NCI-H1105 (cell line): ENCODE results near the gene TRMT13.

ENCODE experiments used
- DNase-seq: peaks from one replicate; lab custom pipeline; 2025; lab: John Stamatoyannopoulos, UW

Gene TRMT13

GRCh38 chr1:100132566-100133477 is at the start of gene TRMT13, which contains the start of gene SASS6:
Gene TRMT13, plus strand, starts transcription at chr1:100133163. Its CDS starts 6 bp downstream, at chr1:100133169.
Gene SASS6, minus strand, starts transcription at chr1:100132930. Its CDS starts 116 bp downstream, at chr1:100132814.
- DNase-seq: peak; percentile 97

DNA sequence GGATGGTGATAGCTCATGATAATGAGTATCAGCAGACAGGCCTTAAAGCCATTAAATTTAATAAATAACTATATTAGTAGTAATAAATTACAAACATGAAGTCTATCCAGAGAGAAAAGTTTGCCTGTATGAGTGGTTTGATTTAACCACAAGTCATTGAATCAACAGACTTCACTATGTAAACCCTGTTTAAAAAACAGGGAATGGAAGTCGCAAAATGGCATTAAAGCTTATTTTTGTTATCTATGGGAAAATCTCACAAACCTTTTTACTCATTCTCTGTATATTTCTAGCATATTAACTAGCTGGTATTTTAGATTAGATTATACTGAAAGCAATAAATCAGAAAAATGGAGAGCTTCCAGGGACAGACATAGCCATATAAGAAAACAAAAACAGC is 45.6 kb upstream of the TRMT13 start:
- DNase-seq: no peak

GRCh38 chr1:100089082-100089481 is 43.9 kb upstream of the TRMT13 start:
- DNase-seq: no peak

GRCh38 chr1:100090471-100090870 is 42.5 kb upstream of the TRMT13 start:
- DNase-seq: no peak

GRCh38 chr1:100100202-100100601 is 32.8 kb upstream of the TRMT13 start:
- no peak for DNase-seq

- DNase-seq: no peak
These were observed 31.4 kb upstream of the TRMT13 start for GRCh38 chr1:100101564-100101963.

- DNase-seq: no peak
These were observed 25.3 kb upstream of the TRMT13 start for GRCh38 chr1:100107696-100108095.

- DNase-seq: no peak
These were observed 23.4 kb upstream of the TRMT13 start for GRCh38 chr1:100109554-100110066.

DNA sequence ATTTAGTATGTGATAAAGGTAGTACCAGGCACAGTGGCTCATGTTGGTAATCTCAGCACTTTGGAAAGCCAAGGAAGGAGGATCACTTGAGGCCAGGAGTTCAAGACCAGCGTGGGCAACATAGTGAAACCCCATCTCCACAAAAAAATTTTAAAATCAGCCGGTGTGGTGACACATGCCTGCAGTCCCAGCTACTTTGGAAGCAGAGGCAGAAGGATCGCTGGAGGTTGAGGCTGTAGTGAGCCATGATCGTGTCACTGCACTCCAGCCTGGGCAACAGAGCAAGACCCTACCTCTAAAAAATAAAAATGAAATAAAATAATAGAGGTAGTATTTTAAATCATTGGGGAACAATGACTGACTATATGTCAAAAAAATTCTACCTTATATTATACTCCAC is 17.4 kb upstream of the TRMT13 start:
- no peak for DNase-seq

DNA sequence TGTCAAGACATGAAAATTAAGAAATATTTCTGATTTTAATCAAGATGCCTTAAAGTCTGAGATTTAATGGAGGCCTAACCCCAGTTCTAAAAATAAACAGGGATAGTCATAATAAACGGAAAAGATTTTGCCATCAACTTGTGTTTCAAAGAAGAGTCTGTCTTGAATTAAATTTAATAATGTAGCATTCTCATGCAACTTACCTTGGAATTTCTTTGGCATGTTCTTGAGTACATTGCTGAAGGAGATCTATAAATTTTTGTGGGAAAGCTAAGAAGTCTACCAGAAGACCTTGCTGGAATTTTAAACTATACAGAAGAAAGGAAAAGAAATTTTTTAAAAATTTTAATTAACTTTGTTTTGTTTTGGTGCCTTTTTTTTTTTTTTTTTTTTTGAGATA is 10.8 kb upstream of the TRMT13 start:
- DNase-seq: no peak

- DNase-seq: no peak
These were observed 5.7 kb upstream of the TRMT13 start for GRCh38 chr1:100127226-100127625.

DNA sequence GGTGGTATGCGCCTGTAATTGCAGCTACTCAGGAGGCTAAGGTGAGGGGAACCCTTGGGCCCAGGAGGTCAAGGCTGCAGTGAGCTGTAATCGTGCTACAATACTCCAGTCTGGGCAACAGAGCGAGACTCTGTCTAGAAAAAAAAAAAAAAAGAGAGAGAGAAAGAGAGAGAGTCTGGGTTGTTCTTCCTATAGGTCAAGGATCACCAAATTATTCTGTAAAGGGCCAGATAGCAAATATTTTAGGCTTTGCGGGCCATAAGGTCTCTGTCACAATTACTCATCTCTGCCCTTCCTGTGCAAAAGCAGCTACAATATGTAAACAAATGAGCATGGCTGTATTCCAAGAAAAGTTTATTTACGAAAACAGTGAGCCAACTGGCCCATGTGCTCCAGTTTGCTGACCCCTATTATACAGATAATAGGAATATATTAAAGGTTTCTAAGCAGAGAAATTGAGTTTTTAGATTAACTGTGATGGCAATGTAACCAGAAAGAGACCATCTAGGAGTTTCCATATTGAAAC is 2.3 kb upstream of the TRMT13 start:
- DNase-seq: no peak

DNA sequence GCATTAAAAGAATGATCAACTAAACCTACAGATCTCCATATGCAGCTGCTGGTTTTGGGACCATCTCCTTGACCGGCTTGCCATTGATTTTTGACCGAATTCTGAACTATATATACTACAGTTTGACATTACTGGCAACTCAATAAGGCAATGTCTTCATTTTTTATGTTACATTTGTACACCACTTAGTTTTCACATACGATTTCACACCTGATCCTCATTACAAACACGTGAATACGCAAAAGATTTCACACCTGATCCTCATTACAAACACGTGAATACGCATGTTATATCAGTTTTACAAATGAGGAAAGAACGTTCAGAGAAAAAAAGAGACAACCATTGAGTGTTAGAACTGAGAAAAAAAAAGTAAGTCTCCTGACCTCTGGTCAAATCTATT is 1.3 kb upstream of the TRMT13 start:
- DNase-seq: no peak

- no peak for DNase-seq
These were observed 1.9 kb downstream of the TRMT13 start for GRCh38 chr1:100134872-100135271.

DNA sequence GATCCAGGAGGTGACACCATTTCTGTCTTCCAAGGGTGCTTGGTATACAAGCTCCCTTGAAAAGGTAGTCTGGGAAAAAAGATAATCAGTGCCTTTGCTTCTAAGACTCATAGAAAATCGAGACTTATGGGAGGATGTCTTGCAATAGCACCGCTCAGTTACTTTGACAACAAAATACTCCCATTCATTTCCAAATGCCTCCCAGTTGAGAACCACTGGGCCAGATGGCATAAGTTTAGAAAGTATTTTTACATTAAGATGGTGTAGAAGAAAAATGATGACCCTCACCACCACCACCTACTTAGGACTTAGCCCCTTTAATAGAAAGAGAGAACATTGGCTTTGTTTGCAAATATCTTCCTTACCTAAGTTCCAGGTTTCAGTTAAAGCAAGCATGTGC is 4.6 kb downstream of the TRMT13 start:
- no peak for DNase-seq

DNA sequence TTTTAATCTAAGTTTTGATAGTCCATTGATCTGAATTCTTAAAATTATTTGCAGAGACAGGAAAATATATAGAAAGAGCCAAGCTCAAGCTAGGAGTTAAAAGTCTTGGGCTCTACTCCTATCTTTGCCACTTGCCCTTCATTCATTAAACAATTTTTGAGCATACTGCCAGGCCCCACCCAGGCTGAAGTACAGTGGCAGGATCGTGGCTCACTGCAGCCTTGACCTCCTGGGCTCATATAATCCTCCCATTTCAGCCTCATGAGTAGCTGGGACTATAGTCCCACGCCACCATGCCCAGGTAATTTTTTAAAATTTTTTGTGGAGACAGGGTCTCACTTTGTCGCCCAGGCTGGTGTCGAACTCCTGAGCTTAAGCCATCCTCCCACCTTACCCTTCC is 8.2 kb downstream of the TRMT13 start:
- DNase-seq: no peak

- DNase-seq: no peak
These were observed 9.4 kb downstream of the TRMT13 start for GRCh38 chr1:100142343-100142742.

- no peak for DNase-seq
These were observed 12.2 kb downstream of the TRMT13 start for GRCh38 chr1:100145116-100145515.

GRCh38 chr1:100146958-100147357 is 14.0 kb downstream of the TRMT13 start:
- no peak for DNase-seq

DNA sequence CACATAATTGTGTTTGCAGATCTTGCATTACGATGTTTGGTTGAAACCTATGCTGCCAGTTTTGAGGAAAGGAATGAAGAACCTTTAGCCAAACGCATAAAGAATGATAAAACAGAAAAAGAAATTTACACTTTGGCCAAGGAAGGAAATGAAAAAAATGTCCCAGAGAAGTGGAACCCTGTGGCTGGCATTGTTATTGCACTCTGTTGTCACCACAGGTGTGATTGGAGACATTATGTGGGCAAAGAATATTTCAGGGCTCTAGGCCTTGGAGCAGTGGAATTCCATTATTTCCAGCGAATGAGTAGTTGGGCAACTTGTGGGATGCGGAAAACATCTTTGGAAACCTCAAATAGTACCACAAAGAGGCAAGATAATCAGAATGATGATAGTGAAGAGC is 14.9 kb downstream of the TRMT13 start:
- no peak for DNase-seq

- DNase-seq: no peak
These were observed 18.7 kb downstream of the TRMT13 start for GRCh38 chr1:100151679-100152078.

GRCh38 chr1:100152271-100152670 is 19.3 kb downstream of the TRMT13 start:
- DNase-seq: no peak

- DNase-seq: no peak
These were observed 29.9 kb downstream of the TRMT13 start for GRCh38 chr1:100162881-100163280.
